ENCODE measurements around the gene ASS1. TPM values are rescaled to one million over a fixed set of nuclear protein-coding genes. Genes with fewer than 3 reads are reported as not detected.

Gene ASS1
- total RNA-seq, 2 experiments from 2014 or later, result 3.3 to 3.9 TPM

- Mint-ChIP-seq H3K9me3 (no peaks in the 10 kb centered on the region), H3K4me1 (no peaks in the 10 kb centered on the region), H3K4me3 (no peak overlapping the region), H3K27ac (no peak overlapping the region), H3K36me3 (ENCODE audit: low read depth) (no peaks in the 10 kb centered on the region), H3K27me3 (peaks cover 26% of the 10 kb centered on the region)
- no peak for DNase-seq
- ChIA-PET CTCF (no interaction called here), POLR2A (no interaction called here)
Observed at GRCh38 chr9:130468566-130468965, 23.8 kb downstream of the ASS1 start.

GRCh38 chr9:130470269-130470668 lies 25.5 kb downstream of the ASS1 start:
- H3K27me3 Mint-ChIP-seq, result peaks cover 29% of the 10 kb centered on the region
- ChIA-PET POLR2A (no interaction called here), CTCF (no interaction called here)
- H3K4me1 Mint-ChIP-seq, result no peaks in the 10 kb centered on the region
- H3K9me3 Mint-ChIP-seq, result no peaks in the 10 kb centered on the region
- no peak overlapping the region for H3K4me3 Mint-ChIP-seq
- DNase-seq, result no peak
- H3K27ac Mint-ChIP-seq, result no peak overlapping the region
- H3K36me3 Mint-ChIP-seq (ENCODE audit: low read depth), result no peaks in the 10 kb centered on the region

DNA sequence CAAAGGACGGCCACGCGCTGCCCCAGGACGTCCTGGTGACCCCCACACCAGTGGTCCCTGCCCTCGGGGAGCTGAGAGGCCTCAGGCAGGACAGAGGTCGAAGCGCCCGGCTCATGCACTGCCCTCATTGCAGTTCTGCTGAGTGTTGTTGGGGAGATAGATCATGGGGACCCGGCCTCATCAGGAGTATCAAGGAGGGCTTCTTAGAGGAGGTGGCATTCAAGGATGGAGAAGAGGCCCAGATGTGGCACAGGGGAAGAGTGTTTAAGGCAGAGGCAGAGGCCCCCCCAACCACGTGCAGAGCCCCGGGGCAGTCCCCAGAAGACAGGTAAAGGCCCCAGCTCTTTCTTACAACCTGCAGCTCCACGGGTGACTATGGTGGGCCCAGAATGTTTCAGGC lies 26.2 kb downstream of the ASS1 start:
- no peak for DNase-seq
- no peak overlapping the region for H3K4me3 Mint-ChIP-seq
- H3K27ac Mint-ChIP-seq, result no peak overlapping the region
- POLR2A ChIA-PET, result no interaction called here
- CTCF ChIA-PET, result interaction anchor here (0.8 kb wide), 1 partner anchor 39 kb away, joined by 3 read pairs; no protein-coding TSS in a partner anchor
- H3K36me3 Mint-ChIP-seq (ENCODE audit: low read depth), result no peaks in the 10 kb centered on the region
- H3K4me1 Mint-ChIP-seq, result no peaks in the 10 kb centered on the region
- H3K9me3 Mint-ChIP-seq, result no peaks in the 10 kb centered on the region
- H3K27me3 Mint-ChIP-seq, result peaks cover 29% of the 10 kb centered on the region

DNA sequence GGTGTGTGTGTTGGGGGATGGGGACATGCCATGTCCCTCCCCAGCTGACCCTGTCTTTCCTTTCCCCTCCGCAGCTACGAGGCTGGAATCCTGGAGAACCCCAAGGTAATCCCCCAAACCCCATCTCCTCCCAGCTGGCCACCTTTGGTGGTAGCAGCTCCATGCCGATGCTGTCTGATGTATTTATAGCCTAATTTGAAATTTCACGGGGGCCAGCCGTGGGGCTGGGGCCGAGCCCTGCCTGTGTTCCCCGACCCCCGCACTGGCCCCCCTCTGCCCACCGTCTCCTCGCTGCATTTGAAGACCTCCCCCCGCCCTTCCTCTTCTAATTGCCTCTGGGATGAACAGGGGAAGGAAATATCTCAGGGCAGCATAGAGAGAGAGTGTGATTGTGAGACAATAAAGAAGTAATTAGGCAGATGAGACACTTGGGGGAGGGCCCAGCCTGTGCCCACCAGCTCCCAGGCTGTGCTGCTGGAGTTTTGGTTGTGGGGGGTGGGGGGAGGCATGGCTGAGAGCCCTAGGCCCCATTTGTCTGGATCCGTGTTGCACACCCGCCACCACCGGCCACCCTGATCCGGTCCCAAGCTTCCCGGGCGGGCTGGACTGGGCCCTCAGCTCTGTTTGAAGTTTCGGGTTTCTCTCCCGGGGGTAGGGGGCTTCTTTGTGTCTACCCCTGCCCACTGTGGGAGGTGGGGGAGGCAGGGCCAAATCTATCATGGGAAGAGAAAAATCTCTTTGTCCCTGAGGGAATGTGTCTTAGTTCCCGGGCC lies 26.8 kb downstream of the ASS1 start:
- Mint-ChIP-seq H3K27ac (no peak overlapping the region), H3K9me3 (no peaks in the 10 kb centered on the region), H3K27me3 (peaks cover 29% of the 10 kb centered on the region), H3K36me3 (ENCODE audit: low read depth) (no peaks in the 10 kb centered on the region), H3K4me3 (no peak overlapping the region), H3K4me1 (no peaks in the 10 kb centered on the region)
- ChIA-PET CTCF (interaction anchor here (0.8 to 1.0 kb wide), 2 partner anchors 39 to 202 kb away, joined by 3 read pairs; no protein-coding TSS in a partner anchor), POLR2A (no interaction called here)
- DNase-seq, result no peak

DNA sequence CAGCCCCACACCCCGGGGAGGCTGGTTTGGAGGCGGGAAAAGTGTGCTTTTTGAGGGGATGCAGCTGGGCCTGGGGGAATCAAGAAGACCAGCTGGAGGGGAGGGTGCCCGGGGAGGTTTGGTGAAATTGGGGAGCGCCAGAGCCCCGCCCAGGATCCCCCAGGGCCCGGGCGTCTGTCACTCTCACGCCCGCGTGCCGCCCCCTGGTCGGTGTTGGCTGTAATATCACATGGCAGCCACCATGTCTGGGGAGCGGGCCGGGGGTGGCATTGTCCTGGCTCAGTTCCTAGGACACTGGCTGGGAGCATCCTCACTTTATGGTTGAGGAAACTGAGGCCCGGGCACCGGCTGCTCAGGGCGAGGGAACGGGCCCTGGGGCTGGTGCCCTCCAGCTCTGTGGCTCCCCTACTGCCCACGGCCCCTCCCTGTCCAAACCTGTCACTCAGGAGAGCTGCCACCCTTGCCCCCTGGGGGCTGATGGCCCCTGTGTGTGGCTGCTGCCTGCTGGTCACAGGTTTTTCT lies 27.5 kb downstream of the ASS1 start:
- POLR2A ChIA-PET, result no interaction called here
- Mint-ChIP-seq H3K9me3 (no peaks in the 10 kb centered on the region), H3K36me3 (ENCODE audit: low read depth) (no peaks in the 10 kb centered on the region), H3K27me3 (peaks cover 24% of the 10 kb centered on the region), H3K4me1 (no peaks in the 10 kb centered on the region), H3K27ac (no peak overlapping the region), H3K4me3 (no peak overlapping the region)
- DNase-seq, result no peak
- CTCF ChIA-PET, result interaction anchor here (1.0 kb wide), 1 partner anchor 201 kb away, joined by 3 read pairs; no protein-coding TSS in a partner anchor

DNA sequence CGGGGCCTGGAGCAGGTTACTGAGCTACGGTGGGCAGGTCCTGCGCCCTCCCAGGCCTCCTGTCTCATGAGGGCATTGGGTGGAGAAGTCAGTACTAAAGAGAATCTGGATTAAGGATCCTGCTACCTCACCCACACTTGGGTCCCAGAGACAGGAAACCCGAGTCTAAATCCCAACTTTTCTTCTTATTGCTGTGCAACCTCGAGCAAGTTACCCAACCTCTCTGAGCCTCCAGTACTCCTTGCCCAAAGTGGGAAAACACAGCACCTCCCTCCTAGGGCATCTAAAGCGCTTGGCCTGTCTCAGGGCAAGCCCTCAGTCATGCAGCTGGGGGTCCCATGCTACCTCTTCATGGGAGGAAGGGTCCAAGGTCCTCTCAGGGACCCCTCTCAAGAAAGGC lies 28.2 kb downstream of the ASS1 start:
- ChIA-PET POLR2A (no interaction called here), CTCF (interaction anchor here (1.0 kb wide), 1 partner anchor 200 kb away, joined by 3 read pairs; no protein-coding TSS in a partner anchor)
- no peak overlapping the region for H3K4me3 Mint-ChIP-seq
- no peaks in the 10 kb centered on the region for H3K9me3 Mint-ChIP-seq
- peaks cover 17% of the 10 kb centered on the region for H3K27me3 Mint-ChIP-seq
- no peak overlapping the region for H3K27ac Mint-ChIP-seq
- H3K36me3 Mint-ChIP-seq (ENCODE audit: low read depth), result no peaks in the 10 kb centered on the region
- no peaks in the 10 kb centered on the region for H3K4me1 Mint-ChIP-seq
- no peak for DNase-seq

DNA sequence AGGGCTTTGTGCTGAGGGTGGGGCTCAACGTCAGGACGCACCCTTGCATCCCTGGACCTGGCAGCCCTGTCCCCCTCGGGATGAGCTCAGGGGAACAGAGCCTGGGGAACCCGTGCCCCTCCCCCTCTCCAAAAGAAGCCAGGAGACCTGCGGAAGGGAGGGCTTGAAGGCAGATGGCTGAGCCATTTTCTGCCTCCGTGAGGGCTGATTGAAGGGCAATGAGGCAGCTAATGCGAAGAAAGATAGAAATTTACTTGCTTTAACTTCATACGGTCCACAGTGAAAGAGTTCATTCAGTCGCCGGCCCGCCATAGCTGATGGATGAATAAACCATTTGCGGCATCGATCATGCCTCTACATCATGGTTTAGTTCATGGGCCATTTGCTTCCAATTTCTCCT lies 28.8 kb downstream of the ASS1 start:
- ChIA-PET CTCF (no interaction called here), POLR2A (no interaction called here)
- DNase-seq, result no peak
- H3K36me3 Mint-ChIP-seq (ENCODE audit: low read depth), result no peaks in the 10 kb centered on the region
- no peak overlapping the region for H3K27ac Mint-ChIP-seq
- no peaks in the 10 kb centered on the region for H3K4me1 Mint-ChIP-seq
- peaks cover 14% of the 10 kb centered on the region for H3K27me3 Mint-ChIP-seq
- H3K9me3 Mint-ChIP-seq, result no peaks in the 10 kb centered on the region
- H3K4me3 Mint-ChIP-seq, result no peak overlapping the region

GRCh38 chr9:130474106-130474505 lies 29.3 kb downstream of the ASS1 start:
- Mint-ChIP-seq H3K4me3 (no peak overlapping the region), H3K9me3 (no peaks in the 10 kb centered on the region), H3K27me3 (peaks cover 10% of the 10 kb centered on the region), H3K36me3 (ENCODE audit: low read depth) (no peaks in the 10 kb centered on the region), H3K27ac (no peak overlapping the region), H3K4me1 (no peaks in the 10 kb centered on the region)
- POLR2A ChIA-PET, result no interaction called here
- DNase-seq, result no peak
- CTCF ChIA-PET, result no interaction called here

DNA sequence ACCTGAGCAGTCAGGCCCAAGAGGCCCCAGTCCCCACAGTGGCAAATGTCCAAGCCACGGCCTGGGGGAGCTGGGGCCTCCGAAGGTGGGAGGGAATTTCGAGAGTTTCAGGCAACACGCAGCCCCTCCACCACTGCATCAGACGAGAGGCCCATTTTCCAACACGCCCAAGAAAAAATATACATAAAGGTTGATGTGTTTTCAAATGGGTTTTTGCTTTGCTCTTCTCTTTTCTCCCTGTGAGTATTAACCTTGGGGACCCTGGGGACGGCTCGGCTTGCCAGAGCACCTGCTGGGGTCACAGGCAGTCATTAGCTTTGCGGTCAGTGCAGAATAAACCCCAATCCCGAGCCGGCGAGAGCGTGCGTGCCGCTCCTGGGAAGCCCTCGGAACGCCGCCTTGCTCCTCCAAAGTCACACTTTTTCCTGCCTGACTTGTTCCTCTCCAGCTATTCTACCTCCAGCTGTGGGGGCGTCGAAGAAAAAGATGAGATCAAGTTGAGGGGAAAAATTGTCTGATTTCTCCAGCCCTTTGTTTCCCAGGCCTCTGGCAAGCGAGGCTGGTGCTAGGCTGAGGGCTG lies 31.5 kb downstream of the ASS1 start:
- H3K36me3 Mint-ChIP-seq (ENCODE audit: low read depth), result no peaks in the 10 kb centered on the region
- H3K27ac Mint-ChIP-seq, result no peak overlapping the region
- no peak for DNase-seq
- H3K4me3 Mint-ChIP-seq, result no peak overlapping the region
- CTCF ChIA-PET, result interaction anchor here (0.7 kb wide), 1 partner anchor 28 kb away, joined by 3 read pairs; no protein-coding TSS in a partner anchor
- H3K9me3 Mint-ChIP-seq, result no peaks in the 10 kb centered on the region
- POLR2A ChIA-PET, result no interaction called here
- no peaks in the 10 kb centered on the region for H3K4me1 Mint-ChIP-seq
- peaks cover 5% of the 10 kb centered on the region for H3K27me3 Mint-ChIP-seq

- Mint-ChIP-seq H3K27me3 (peaks cover 7% of the 10 kb centered on the region), H3K4me3 (no peak overlapping the region), H3K27ac (no peak overlapping the region), H3K9me3 (no peaks in the 10 kb centered on the region), H3K4me1 (no peaks in the 10 kb centered on the region), H3K36me3 (ENCODE audit: low read depth) (no peaks in the 10 kb centered on the region)
- no peak for DNase-seq
- CTCF ChIA-PET, result no interaction called here
- POLR2A ChIA-PET, result no interaction called here
Observed at GRCh38 chr9:130477564-130477963, 32.8 kb downstream of the ASS1 start.

DNA sequence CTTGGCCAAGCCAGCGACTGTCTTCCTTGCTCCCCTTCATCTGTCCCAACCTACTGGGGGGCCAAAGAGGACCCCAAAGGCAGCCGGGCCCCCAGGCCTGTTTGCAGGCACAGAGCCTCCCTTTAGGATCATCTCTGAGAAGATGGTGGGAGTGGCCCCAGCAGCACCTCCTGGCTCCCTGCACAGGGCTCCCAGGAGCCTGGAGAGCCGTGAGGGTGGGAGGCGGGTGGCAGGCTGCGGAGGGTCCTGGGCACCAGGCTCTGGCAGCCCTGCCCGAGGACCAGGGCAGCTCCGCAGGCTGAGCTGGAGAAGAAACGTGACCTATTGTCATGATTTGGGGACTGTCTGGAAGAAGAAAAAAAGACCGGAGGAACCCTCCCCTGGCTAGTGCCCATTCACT lies 33.4 kb downstream of the ASS1 start:
- ChIA-PET CTCF (no interaction called here), POLR2A (no interaction called here)
- no peak overlapping the region for H3K27ac Mint-ChIP-seq
- DNase-seq, result no peak
- H3K27me3 Mint-ChIP-seq, result peaks cover 12% of the 10 kb centered on the region
- no peaks in the 10 kb centered on the region for H3K36me3 Mint-ChIP-seq (ENCODE audit: low read depth)
- H3K4me3 Mint-ChIP-seq, result no peak overlapping the region
- H3K4me1 Mint-ChIP-seq, result no peaks in the 10 kb centered on the region
- H3K9me3 Mint-ChIP-seq, result no peaks in the 10 kb centered on the region

DNA sequence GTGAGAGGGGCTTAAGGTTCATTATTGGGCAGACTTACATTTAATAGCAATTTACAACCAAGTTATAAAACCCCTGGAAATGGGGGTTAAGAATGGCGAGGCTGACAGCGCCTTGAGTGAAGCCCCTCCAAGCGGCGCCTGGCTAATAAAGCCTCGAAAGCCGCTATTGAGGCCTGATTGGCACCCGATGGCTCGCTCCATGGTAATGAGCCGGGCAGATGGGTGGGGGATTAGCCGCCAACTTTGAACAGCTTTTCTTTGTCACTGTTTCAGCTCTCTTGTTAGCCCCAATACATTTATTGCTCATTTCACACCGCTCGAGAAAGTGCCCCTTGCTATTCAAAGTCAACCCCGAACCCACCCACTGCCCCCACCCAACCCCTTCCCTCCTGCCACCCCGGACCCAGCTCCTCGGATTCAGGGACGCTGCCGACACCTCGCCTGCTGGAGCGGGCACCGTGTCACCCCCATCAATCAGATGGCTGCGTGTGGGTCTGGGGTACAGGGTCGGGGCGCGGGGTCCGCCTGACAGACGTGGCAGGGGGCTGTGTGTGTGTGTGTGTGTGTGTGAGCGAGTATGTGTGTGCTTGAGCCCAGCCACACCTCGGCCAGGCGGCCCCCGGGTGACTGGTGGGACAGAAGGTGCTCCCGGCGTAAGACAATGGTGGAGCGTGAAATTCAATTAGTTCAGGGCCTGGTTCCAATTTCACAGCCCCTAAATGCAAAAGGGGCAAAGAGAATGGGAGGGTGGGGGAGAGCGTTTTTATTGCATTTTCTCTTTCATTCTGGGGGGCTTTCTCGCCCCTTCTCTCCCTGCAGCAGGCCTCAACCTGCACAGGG lies 34.2 kb downstream of the ASS1 start:
- H3K36me3 Mint-ChIP-seq (ENCODE audit: low read depth), result no peaks in the 10 kb centered on the region
- no peaks in the 10 kb centered on the region for H3K4me1 Mint-ChIP-seq
- no peak for DNase-seq
- no peak overlapping the region for H3K4me3 Mint-ChIP-seq
- POLR2A ChIA-PET, result no interaction called here
- no peak overlapping the region for H3K27ac Mint-ChIP-seq
- CTCF ChIA-PET, result no interaction called here
- H3K27me3 Mint-ChIP-seq, result peaks cover 16% of the 10 kb centered on the region
- no peaks in the 10 kb centered on the region for H3K9me3 Mint-ChIP-seq

- POLR2A ChIA-PET, result no interaction called here
- Mint-ChIP-seq H3K27me3 (peaks cover 20% of the 10 kb centered on the region), H3K36me3 (ENCODE audit: low read depth) (no peaks in the 10 kb centered on the region), H3K4me1 (no peaks in the 10 kb centered on the region), H3K27ac (no peak overlapping the region), H3K4me3 (no peak overlapping the region), H3K9me3 (no peaks in the 10 kb centered on the region)
- CTCF ChIA-PET, result no interaction called here
- no peak for DNase-seq
Observed at GRCh38 chr9:130479587-130479986, 34.8 kb downstream of the ASS1 start.

Data from activated CD4-positive, alpha-beta T cell treated with anti-CD3 and anti-CD28 coated beads, Interleukin-2, amount 10 ng/mL, durations not matched to agents 7 days and 5 days (primary cell).